NOMO-1 treated with dmso at 0.1 percent for 144 hours (cell line): ENCODE results near the gene FLOT2.
"Not testable (repeated sequence)": the region's sequence is repeated elsewhere in the genome, so short reads cannot be mapped to it uniquely, and the experiment has no call there.

Source experiments
- DNase-seq: peaks from one replicate; lab custom pipeline; 2025; ENCODE audit not compliant: unreplicated experiment; lab: John Stamatoyannopoulos, UW

FLOT2 gene

DNA sequence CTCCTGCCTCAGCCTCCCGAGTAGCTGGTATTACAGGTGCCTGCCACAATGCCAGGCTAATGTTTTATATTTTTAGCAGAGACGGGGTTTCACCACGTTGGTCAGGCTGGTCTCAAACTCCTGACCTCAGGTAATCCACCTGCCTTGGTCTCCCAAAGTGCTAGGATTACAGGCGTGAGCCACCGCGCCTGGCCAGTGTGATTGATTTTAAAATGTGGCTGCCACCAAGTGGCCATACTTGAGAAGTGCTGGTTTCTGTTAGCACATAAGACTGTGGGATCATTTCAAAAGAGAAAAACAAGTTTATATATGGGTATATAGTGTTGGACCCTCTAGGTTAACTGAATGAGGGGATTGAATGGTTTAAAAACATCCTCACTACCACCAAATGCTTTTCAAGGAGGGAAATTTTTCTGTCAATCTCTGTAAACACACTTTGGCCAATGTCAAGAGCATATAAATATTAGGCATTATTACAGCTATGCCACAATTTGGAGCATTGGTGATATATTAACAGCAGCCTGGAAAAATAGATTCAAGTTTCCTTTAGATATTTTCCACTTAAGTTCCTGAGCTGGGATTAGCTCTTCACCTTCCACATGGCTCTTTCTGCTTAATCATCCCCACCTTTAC lies 18.9 kb upstream of the FLOT2 start:
- DNase-seq = no peak

DNA sequence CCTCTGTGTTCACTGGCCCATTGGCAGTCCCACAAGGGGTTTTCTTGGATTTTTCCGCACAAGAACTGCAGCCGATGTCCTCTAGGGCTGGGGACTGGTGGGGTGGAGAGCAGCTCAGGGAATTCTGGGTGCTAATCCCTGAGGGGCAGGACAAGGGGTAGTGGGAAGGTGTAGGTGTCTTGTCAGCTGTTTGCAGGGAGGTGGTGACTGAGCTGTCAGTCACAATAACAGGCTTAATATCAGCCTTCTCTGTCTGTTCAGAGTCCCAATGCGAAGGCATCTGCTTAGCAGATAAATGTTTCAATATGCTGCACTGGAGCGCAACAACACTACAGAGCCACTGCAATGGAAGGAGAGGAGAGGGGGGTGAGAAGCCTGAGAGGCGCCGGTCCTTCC lies 15.4 kb upstream of the FLOT2 start:
- DNase-seq = no peak

DNA sequence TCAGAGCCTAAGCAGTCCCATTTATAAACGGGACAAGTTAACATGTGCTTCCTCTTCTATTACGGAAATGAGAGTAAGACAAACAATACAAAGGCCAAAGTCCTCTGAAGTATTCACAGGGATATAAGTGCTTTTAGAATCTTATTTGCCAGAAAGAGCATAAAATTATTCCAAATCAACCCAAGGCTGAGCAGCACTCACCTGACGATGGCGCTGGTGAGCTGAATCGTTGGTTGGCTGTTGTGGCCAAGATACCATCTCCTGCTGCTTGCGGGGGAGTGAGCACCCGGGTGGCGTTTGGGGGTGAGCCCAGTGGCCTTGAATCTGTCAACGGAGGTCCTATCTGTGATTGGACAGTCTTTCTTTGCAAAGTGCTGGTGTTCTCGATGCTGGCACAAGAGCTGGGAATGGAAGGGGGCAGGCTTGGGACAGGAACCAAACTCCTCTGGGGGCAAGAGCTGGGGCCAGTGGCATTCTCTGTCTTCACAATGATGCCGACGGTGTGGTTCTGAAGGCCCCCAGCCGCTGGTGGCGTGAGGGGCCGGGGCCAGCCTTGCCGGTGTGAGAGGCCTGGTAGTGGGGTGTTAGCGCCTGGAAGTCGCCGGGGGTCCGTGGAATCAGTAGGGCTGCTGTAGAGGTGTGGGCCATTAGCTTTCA lies 14.9 kb upstream of the FLOT2 start:
- no peak for DNase-seq

DNA sequence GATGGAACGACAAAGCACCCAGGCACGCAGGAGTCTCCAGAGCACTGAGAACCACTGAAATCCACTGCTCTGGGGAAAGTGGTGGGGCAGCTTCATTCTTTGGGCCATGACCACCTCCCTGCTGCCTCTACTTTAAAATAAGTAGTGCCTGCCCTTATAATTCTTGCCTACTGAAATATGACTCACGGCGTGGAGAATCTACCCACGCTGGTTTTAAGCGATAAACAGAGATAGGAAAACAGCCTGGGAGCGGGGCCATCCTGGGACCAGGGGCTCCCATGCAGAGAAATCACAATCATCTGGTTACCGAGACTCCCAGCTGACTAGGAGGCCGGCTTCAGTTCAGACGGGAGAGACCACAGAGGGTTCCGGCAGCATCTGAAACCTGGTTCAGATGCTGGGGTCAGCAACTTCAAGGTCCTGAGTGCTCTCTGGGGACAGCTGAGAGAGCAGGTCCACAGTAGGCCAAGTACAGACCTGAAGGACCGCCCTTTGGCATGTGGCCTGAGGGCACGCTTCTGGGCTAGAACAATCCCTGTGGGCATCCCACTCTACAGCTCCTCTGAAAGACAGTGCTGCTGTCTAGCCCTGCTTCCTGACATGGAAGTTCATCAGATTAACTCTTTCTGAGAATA lies 14.0 kb upstream of the FLOT2 start:
- DNase-seq = no peak

DNA sequence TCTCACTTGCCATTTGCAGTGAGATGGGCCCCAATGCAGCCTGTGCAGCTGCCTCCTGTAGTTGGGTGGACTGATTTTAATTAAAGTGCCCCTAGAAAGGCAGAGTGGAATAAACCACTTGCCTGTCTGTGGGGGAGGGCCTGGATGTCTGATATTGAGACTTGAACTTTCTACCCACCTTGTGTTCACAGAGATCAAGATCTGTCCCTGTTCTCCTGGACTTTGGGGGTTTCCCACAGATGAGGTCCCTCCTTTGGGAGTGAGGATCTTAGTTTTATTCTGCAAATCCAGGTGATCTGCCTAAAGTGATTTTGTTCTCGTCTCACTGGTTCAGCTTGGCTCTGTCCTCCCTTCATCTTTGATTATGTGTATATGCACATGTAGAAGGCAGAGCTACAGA lies 13.0 kb upstream of the FLOT2 start:
- DNase-seq = no peak

DNA sequence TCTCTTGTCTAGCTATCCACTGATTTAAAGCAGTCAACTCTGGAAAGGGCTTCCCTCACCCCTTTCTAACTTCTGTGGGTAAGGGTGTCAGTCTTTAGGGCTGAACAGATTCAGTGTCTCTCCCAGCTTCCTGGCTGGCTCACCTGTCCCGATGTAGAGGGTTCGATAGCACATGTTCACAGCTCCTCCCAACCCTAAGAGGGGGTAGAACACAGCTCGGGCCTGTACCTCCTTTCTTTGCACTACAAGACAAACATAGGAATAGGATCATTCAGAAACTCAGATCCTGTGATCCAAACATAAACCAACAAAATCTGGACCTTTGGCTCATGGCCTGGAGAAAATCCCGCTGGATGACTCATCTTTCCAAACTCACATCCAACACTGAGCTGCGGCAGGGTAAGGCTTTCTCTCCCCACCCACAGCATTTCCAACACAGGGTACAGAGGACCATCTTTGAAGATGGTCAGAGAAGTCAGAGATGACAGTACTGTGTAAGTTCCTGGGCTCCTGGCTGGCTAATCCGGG lies 11.2 kb upstream of the FLOT2 start:
- DNase-seq = no peak

DNA sequence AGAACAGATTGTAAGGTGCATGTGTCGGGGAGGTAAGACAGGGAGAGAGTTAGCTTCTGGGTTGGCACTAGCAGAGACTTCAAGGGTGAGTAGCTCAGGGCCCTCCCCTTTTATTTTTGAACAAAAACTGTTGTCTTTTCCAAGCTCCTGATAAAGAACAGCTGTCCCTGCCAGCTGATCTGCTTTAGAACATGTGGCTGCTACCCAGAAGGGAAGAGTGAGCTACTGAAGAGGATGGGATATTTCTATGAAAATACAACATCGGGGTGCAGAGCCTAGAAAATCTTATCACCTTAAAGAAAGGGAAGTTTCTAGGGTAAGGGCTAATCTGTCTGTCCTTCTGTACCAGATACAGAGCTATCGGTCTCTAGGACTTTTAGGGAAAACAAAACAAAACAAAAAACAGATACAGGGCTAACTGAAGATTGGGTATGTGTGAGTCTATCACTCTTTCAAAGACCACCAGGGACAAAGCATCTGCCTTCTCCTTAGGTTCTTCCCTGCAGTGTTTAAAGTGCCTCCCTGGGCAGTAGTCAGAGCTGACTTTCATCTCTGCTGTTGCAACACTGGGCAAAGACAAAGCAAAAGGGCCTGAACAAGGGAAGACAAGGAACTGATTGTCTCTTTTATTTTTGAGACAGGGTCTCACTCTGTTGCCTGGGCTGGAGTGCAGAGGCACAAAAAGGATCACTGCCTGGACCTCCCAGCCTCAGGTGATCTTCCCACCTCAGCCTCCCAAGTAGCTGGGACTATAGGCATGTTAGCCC lies 10.4 kb upstream of the FLOT2 start:
- DNase-seq = no peak

DNA sequence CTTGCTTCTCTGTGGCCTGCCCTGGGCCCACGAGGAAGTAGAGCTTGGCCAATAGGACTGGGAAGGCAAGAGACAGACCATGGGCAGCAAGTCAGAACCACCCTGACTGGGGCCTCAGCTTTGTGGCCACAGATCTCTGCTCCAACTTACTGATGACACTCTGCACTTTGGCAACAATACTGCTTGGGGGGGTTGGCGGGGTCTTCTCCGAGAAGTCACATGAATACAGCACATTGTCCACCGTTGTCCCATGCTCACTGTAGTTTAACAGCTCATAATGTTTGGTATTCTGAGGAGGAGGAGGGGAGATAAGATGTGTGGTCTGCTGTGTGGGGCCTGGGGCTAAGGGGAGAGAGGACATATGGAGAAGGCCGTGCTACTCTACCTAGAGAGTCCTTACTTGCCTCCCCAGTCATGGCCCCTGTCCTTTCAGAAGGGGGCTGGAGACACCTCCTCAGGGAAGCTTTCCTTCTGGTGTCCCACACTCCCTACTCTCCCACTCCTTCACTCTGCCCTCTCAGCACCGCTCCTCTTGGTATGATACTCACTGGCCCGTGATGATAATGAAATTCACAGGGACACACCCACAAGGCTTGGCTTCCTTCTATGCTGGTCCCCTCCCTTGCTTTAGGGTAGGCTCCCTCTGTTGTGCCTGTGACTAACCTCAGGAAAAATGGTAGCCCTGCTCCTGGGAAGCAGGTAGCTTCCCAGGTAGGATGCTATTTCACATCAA lies 9.3 kb upstream of the FLOT2 start:
- DNase-seq = no peak

DNA sequence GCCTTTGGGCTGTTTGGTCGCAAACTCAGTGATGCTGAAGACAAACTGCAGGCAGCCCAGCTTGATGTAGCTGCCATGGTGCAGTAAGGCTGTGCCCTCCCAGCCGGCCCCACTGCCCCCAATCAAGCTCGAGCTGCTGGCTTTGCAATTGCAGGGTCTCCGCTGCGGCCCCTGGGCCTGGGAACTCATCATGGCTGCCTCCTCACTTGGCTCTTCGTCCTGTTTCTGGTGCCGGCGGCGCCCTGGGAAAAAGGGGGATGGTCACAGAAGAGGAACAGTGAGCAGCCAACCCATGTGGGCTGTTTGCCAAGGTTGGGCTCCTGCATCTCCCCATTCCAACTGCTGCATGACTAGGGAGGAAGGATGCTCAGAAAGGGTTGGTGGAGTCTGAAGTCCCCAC lies 8.7 kb upstream of the FLOT2 start:
- DNase-seq = no peak

DNA sequence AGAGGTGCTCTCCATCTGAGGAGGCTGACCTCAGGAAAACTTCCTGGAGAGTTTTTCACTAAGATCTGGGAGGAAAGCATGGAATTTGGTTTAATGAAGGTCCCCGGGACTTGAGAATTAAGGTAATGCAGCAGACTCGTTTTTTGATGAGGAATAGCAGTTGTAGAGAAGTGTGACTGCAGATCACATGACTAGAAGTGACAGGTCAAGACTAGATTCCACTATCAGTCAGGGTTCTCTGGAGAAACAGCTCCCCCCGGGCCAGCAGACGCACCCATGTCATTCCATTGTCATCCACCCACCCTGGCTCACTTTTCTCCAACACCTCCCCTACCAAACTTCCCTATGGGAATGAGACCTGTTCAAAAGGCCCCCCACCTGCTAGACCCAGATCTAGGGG lies 7.3 kb upstream of the FLOT2 start:
- DNase-seq = no peak

DNA sequence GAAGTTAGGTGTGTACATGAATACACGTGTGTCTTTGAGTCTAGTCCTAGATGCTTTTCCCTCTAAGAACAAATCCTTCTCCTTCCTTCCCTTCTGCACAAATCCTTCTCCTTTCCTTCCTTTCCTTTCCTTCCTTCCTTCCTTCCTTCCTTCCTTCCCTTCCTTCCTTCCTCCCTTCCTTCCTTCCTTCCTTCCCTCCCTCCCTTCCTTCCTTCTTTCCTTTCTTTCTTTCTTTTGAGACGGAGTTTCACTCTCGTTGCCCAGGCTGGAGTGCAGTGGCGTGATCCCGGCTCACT lies 6.0 kb upstream of the FLOT2 start:
- not testable (repeated sequence) for DNase-seq

DNA sequence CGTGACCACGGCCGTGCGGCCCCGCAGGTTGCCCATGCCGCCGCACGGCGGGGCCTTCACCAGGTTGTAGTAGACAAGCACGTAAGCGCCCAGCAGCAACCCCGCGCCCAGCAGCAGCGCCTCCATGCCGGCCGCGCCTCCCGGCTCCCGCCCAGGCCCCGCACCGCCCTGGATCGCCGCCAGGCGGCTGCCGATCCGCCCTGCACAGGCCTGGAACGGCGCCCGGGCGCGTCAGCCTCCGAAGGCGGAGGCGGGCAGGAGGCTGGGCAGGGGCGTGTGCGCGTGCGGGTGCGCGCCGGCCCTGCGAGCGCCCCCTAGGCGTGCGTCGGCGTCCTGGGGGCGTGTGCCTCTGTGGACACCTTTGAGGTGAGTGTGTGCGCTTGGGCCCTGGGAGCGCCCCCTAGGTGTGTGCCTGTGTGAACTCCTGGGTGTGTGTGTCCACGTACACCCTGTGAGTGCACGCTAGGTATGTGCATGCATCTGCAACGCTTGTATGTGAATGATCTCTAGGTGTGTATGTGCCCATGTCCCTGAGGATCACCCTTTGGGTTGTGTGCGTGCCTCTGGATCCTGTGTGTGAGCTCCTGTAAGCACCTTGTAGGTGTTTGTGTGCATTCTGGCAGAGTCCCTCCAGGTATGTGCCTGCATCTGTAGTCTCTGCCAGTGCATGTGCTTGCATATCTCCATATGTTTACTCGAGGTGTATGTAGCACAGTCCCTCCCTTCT lies 5.4 kb upstream of the FLOT2 start, which contains the start of gene DHRS13:
Gene DHRS13 (minus strand): TSS at position 261 of the 727 bp plus-strand sequence. CDS start 135 bp downstream, at position 126.
- peak; percentile 94 for DNase-seq

DNA sequence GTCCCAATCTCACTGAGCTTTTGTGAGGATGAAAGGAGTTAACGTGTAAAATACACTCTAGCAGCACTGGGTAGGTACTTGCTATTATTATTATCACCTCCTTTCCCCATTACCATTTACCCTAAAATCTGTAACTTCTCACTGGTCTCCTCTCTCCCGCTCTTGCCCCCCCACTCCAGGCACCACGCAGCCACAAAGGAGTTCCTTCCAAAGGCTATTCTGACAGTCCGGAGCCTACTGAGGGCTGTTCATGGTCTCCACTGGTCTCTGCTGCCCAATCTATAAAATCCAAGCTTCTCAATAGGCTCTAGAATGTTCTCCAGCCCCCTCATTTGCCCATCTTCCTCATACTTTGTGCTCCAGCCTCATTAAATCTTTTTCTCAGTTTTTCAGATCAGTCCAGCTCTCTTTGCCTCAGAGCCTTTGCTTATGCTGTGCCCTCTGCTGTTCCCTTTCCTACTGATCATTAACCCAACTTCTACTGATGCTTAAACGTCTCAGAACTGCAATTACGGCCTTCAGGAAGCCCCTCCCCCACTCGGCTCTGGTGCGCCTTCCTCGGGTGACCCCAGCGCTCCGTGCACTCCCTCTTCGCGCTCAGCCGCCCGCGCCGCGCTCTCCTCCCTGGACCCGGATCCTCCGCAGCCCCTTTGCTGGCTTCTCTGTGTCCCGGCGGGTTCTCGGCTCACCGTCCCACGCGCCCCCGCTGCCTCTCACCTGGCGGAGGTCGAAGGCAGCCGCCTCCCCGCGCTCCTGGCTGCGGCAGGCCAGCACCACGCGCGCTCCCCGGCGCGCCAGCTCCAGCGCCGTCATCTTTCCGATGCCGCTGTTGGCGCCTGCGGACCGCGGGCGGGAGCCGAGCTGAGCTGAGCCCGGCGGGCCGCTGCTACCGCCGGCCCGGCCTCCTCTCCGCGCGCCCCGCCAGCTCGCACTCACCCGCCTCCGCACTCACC lies 4.6 kb upstream of the FLOT2 start:
- peak; percentile 50 for DNase-seq

DNA sequence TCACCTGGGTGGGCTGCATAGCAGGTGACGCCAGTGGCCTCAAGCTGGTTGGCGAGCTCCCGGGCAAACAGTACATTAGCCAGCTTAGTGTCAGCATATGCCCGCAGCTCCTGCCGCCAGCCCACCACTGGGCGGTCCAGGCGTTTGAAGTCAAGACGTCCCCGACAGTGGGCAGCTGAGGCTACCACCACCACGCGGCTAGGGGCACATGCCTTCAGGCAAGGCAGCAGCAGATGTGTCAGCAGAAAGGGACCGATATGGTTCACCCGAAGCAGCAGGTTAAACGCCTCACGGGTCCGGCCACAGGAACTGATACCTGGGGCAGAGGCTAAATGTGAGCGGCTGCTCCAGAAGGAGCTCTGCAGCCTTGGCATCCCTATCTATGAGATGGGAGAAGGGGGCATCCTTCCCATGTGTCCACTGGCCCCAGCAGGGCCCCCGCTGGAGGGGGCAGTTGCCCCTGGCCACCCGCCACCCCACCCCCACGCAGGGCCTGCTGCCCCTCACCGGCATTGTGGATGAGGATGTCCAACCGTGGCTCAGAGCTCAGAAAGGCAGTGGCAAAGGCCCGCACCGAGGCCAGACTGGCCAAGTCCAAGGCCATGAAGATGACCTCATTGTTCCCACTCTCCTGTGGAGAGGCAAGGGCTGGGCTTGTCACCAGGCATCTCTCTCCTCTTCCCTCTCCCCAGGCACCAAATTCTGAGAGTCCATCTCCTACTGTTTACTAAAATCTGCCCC lies 3.6 kb upstream of the FLOT2 start:
- no peak for DNase-seq

DNA sequence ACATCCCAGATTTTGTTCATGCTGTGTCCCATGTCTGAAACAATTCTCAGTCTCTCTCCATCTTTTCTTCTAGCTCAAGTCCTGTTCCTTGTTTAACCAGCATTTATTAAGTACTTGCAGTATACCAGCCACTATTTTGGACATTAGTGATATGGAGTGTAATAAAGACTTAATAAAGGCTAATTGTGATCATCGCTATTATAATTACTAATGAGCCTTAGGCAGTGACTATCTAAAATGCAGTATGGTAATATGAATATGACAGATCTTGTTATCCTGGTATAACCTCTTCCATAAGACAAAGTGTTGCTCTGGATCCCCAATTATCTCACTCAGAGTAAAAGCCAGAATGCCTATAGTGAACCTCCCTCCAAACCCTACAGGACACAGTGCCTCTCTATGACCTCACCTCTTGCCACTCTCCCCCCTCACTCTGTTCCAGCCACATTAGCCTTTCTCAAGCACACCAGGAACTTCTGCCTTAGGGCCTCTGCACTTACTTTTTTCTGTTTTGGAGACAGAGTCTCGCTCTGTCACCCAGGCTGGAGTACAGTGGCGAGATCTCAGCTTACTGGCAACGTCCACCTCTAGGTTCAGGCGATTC lies 1.8 kb upstream of the FLOT2 start:
- DNase-seq = no peak

DNA sequence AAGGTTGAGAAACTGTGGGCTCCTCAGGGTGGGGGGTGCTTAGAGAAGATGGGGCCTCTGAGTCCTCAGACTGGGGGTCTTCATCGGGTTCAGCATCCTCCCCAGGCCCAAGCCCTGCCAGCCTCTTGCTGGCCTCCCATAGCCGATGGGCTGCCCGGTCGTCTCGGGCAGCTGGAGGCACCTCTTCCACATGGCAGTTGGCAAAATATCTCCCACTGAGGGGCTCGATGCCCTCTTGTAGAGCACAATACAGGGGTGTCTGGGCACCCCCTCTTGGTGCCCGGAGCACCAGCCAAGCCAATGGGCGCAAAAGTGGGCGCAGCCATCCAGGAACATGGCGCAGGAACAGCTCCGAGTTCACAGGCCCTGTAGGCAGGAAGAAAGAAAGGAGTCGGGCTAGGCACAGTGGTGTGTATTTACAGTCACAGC lies 1.0 kb upstream of the FLOT2 start:
- DNase-seq = no peak

DNA sequence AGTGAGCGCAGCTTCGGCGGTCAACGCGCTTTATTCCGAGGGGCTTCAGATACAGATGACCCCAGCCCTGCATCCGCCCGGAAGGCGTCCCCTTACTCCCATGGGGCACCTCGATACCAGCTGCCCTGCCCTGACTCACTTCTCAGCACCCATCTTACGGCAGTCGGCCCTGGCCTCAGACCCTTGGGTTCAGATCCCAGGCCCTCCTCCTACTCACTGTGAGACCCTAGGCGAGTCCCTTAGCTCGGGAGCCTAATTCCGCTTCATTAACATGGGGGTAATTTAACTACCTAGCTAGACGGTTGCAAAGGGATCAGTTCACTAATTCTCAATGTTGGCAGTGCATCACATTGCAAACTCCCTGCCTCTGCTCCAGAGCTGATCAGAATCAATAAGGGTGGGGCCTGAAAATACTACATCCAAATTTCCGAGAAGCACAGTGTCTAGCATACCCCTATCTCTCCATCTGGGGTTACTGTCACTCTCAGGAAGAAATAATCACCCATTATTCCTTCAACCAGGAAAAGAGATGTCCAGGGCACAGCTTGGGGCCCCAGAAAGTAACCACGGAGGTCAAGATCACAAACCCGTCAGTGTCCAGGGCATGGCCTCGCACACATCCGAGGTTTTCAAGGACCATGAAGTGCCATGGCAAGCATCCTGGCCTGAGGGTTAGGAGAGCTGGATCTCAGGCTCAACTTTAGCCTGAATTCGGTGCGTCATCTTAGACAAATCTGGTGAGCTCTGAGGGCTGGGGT lies 415 bp upstream of the FLOT2 start:
- no peak for DNase-seq
